Spleen (tissue), 7 donors: ENCODE results near the gene PLCG2.

Experiments
- CTCF ChIP-seq, 11 experiments: fragments of 200-600 bp in 7 of 11; fragments of 450-650 bp in 4 of 11; sonication (generic) in 4 of 11; IDR thresholded peaks in 8 of 11; conservative IDR thresholded peaks in 3 of 11; 1 replicate in 7 of 11; 2 replicates in 4 of 11; pipeline versions ENCODE4 v1.4.0 to v1.8.0; 2016 to 2021; ENCODE audit warnings: antibody characterized with exemption in 11 of 11, inconsistent platforms in 4 of 11, mild to moderate bottlenecking in 1 of 11
- POLR2AphosphoS5 ChIP-seq, 3 donors: sonication (generic); formaldehyde crosslinking; IDR thresholded peaks; one replicate each; pipeline ENCODE4 v1.5.1; 2017; ENCODE audit warnings: antibody characterized with exemption in 3 of 3
- donor health status: DM: no; HTN: no; CAD: no; lungs with moderate emphysema.
- donor health status: DM: no; HTN: no; CAD: no.
- donor health status: DM: no; HTN: no; CAD: no.

- TF ChIP-seq CTCF (IDR thresholded peaks at IDR 0.05 in 8 of 11, conservative IDR thresholded peaks at IDR 0.05 in 3 of 11), result no peak
- TF ChIP-seq POLR2AphosphoS5 (IDR thresholded peaks at IDR 0.05), result peak in 1 of 3 donors; percentile 52
Measured at GRCh38 chr16:81816793-81817210, 37.7 kb downstream of the PLCG2 start.
